NK-92 treated with Interleukin-12 subunit alpha and Interleukin-12 subunit beta, amount 100 ng/mL, for 24 hours (cell line): ENCODE results near the gene MYO3B.

Source experiments
- DNase-seq: peaks from one replicate; lab custom pipeline; 2025; lab: John Stamatoyannopoulos, UW

The MYO3B gene

DNA sequence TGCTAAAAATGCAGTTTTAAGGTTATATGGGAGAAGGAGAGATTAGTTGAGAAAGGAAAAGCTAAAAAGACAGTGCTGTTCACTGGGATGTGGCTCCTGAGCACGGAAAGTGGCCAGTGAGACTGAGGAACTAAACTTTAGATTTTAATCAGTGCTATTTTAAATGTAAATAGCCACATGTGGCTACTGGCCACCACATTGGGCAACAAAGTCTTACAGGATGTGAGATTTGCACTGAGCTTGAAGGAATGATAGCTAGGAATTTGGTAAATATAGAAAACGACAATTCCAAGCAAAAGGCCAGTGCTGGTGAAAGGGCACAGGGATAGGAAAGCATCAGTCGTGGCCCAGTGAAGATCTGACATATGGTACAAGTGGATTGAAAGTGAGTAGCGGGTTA is 523.1 kb downstream of the MYO3B start:
- no peak for DNase-seq

- DNase-seq: no peak
Measured at GRCh38 chr2:170703776-170704476, 526.0 kb downstream of the MYO3B start.
